Measurements from ENCODE around the gene FKBP1B. TPM values are rescaled to one million over a fixed set of nuclear protein-coding genes. Genes with fewer than 3 reads are reported as not detected.
A peak's percentile ranks its signal among the peaks of the same experiment; 100 is the strongest.

FKBP1B gene
- polyA plus RNA-seq, 2 of the 4 experiments (the other 2 are of a cell fraction): 8.5 to 16.1 TPM

- no peak for TF ChIP-seq KDM5A (IDR thresholded peaks at IDR 0.05)
- peak; percentile 80 for TF ChIP-seq MAX (IDR thresholded peaks at IDR 0.05)
- peak; percentile 30; the same call in 1 of the 2 replicates for TF ChIP-seq ESRRA (IDR thresholded peaks at IDR 0.05; ENCODE audit: borderline replicate concordance, low read length)
- no peak for TF ChIP-seq SMC3 (IDR thresholded peaks at IDR 0.05)
- no peak for TF ChIP-seq BHLHE40 (IDR thresholded peaks at IDR 0.05; ENCODE audit: low read depth, low read length)
- TF ChIP-seq POLR2A (IDR thresholded peaks at IDR 0.05; ENCODE audit: low read length): peak; percentile 77
- peak in 1 of 2 experiments; percentile 41; a peak in 2 of 5 replicates for TF ChIP-seq RAD21 (conservative IDR thresholded peaks at IDR 0.05 in 1 of 2, IDR thresholded peaks at IDR 0.05 in 1 of 2)
- TF ChIP-seq E2F6 (IDR thresholded peaks at IDR 0.05; ENCODE audit: borderline replicate concordance, low read depth): peak; percentile 18; the same call in 1 of the 2 replicates
- no peak; the same call in 1 of the 2 replicates for TF ChIP-seq TFCP2L1 (CRISPR knock-in tag; IDR thresholded peaks at IDR 0.05)
- TF ChIP-seq RARB (CRISPR knock-in tag; IDR thresholded peaks at IDR 0.05): 0 out of 2 replicates have a peak, but pooled peaks have one; percentile 65
- 0 out of 2 replicates have a peak, but pooled peaks have one; percentile 38 for TF ChIP-seq PHF8 (IDR thresholded peaks at IDR 0.05; ENCODE audit: borderline replicate concordance, low read depth)
- 0 out of 2 replicates have a peak, but pooled peaks have one; percentile 5 for TF ChIP-seq MAZ (IDR thresholded peaks at IDR 0.05; ENCODE audit: borderline replicate concordance, low read depth, low read length)
- peak; percentile 43; the same call in 1 of the 2 replicates for TF ChIP-seq HOXB5 (CRISPR knock-in tag; IDR thresholded peaks at IDR 0.05)
- TF ChIP-seq PBX3 (IDR thresholded peaks at IDR 0.05): peak; percentile 52; the same call in 1 of the 2 replicates
- peak; percentile 7; the same call in 1 of the 2 replicates for TF ChIP-seq MYC (IDR thresholded peaks at IDR 0.05; ENCODE audit: borderline replicate concordance, low read length)
- TF ChIP-seq CEBPB (IDR thresholded peaks at IDR 0.05): peak in 1 of 2 experiments; percentile 29; a peak in 1 of 4 replicates
- H3K9me3 ChIP-seq: no peaks in the 10 kb centered on the region
- FAIRE-seq (no peak), DNase-seq (ENCODE audit: low read depth in 1 of 2, low spot score in 1 of 2) (peak; percentile 92 to 98), ATAC-seq (peak; percentile 85 to 87)
- 2% methylated on average over 30 of the region's 30 CpGs for WGBS (ENCODE audit: missing lambda C conversion rate)
- peak overlapping the region; percentile 95 for H3K4me2 ChIP-seq
- H3K4me1 ChIP-seq: peaks cover 27% of the 10 kb centered on the region
- peak overlapping the region; percentile 65 for H3K4me3 ChIP-seq
- POLR2A ChIA-PET: interaction anchor here (0.6 to 5.0 kb wide), 25 partner anchors 8 to 276 kb away, joined by 3 to 99 read pairs (median 4); partner anchors contain the start of genes ATAD2B, FAM228B, FKBP1B and ITSN2
- CTCF ChIA-PET: interaction anchor here (0.5 to 5.9 kb wide), 83 partner anchors 8 to 854 kb away, joined by 3 to 90 read pairs (median 4); partner anchors contain the start of genes ATAD2B, FAM228B, FKBP1B and MFSD2B
- H3K27ac ChIP-seq: peak overlapping the region; percentile 91 to 97
Measured at GRCh38 chr2:24083567-24084385, 34.2 kb downstream of the FKBP1B start.

- H3K9me3 ChIP-seq: no peaks in the 10 kb centered on the region
- peaks cover 27% of the 10 kb centered on the region for H3K4me1 ChIP-seq
- ChIA-PET POLR2A (interaction anchor here (0.6 to 5.0 kb wide), 26 partner anchors 8 to 286 kb away, joined by 3 to 99 read pairs (median 4); partner anchors contain the start of genes ATAD2B, FAM228B, FKBP1B and ITSN2), CTCF (interaction anchor here (0.5 to 5.9 kb wide), 91 partner anchors 9 to 1880 kb away, joined by 3 to 90 read pairs (median 5); partner anchors contain the start of genes ATAD2B, FAM228B, FKBP1B and MFSD2B)
- ATAC-seq (peak; percentile 86 to 93), DNase-seq (ENCODE audit: low read depth in 1 of 2, low spot score in 1 of 2) (peak; percentile 95 to 97), FAIRE-seq (no peak)
- whole genome bisulfite sequencing (ENCODE audit: missing lambda C conversion rate): 2% methylated on average over 30 of the region's 44 CpGs
- peak within 1 kb of the TSS; percentile 91 to 97 for H3K27ac ChIP-seq
- H3K4me3 ChIP-seq: peak within 1 kb of the TSS; percentile 65
- peak within 1 kb of the TSS; percentile 95 for H3K4me2 ChIP-seq
- TF ChIP-seq MAX (IDR thresholded peaks at IDR 0.05): peak; percentile 76
- TF ChIP-seq POLR2AphosphoS2 (conservative IDR thresholded peaks at IDR 0.05; ENCODE audit: low read length): no peak
- no peak for TF ChIP-seq EHF (CRISPR knock-in tag; IDR thresholded peaks at IDR 0.05)
- no peak for TF ChIP-seq FOSL2 (IDR thresholded peaks at IDR 0.05)
- TF ChIP-seq FOSL2 (CRISPR knock-in tag; IDR thresholded peaks at IDR 0.05): no peak
- peak; percentile 77 for TF ChIP-seq PHF8 (IDR thresholded peaks at IDR 0.05; ENCODE audit: borderline replicate concordance, low read depth)
- TF ChIP-seq HDAC2 (IDR thresholded peaks at IDR 0.05): no peak
- no peak for TF ChIP-seq KDM1A (IDR thresholded peaks at IDR 0.05; ENCODE audit: low read depth)
- 0 out of 2 replicates have a peak, but pooled peaks have one; percentile 7 for TF ChIP-seq PBX3 (IDR thresholded peaks at IDR 0.05)
- 0 out of 2 replicates have a peak, but pooled peaks have one; percentile 14 for TF ChIP-seq MYC (IDR thresholded peaks at IDR 0.05; ENCODE audit: borderline replicate concordance, low read length)
- TF ChIP-seq GATA3 (IDR thresholded peaks at IDR 0.05; ENCODE audit: borderline replicate concordance): no peak; the same call in 1 of the 2 replicates
- no peak for TF ChIP-seq ZFP36 (IDR thresholded peaks at IDR 0.05; ENCODE audit: borderline replicate concordance, partially characterized antibody)
- peak; percentile 98 for TF ChIP-seq CTCF (IDR thresholded peaks at IDR 0.05)
- TF ChIP-seq E2F6 (IDR thresholded peaks at IDR 0.05; ENCODE audit: borderline replicate concordance, low read depth): peak; percentile 65; the same call in 1 of the 2 replicates
- TF ChIP-seq HOXB13 (CRISPR knock-in tag; IDR thresholded peaks at IDR 0.05; ENCODE audit: low read depth): no peak
Measured at GRCh38 chr2:24084386-24085199, 35.1 kb downstream of the FKBP1B start, which contains the start of gene TP53I3. TP53I3 (minus strand) TSS chr2:24084834; CDS start chr2:24084326, 508 bp downstream.

All from A549 (cell line).